Heart right ventricle (tissue), 16 donors: ENCODE data around the gene NOX4. TPM values are rescaled to one million over a fixed set of nuclear protein-coding genes. Genes with fewer than 3 reads are reported as not detected.

Source experiments
- ATAC-seq, 8 donors: fragments of 200-7000 bp; cut with Tn5 transposase; one replicate each; pipeline ENCODE4 v1.9.1; 2020; ENCODE audit warnings: mild to moderate bottlenecking in 8 of 8, moderate library complexity in 8 of 8, moderate number of reproducible peaks in 1 of 8
- DNase-seq, 2 donors: peaks; one replicate each; pipeline ENCODE4 v3.0.0-alpha.2; 2020
- H3K27ac ChIP-seq, 10 donors: fragments of 200-600 bp; sonication (generic) in 2 of 10; one replicate each; pipeline versions ENCODE4 v1.5.0 to v1.8.0; 2020 to 2022; ENCODE audit warnings: mild to moderate bottlenecking in 3 of 10
- H3K27me3 ChIP-seq, 7 donors: fragments of 200-600 bp; one replicate each; pipeline ENCODE4 v1.8.0; 2021 to 2022; ENCODE audit warnings: mild to moderate bottlenecking in 2 of 7
- H3K36me3 ChIP-seq, 9 donors: fragments of 200-600 bp; sonication (generic) in 1 of 9; one replicate each; pipeline versions ENCODE4 v1.5.0 to v1.8.0; 2020 to 2022; ENCODE audit warnings: mild to moderate bottlenecking in 2 of 9
- H3K4me1 ChIP-seq, 9 donors: fragments of 200-600 bp; sonication (generic) in 1 of 9; one replicate each; pipeline versions ENCODE4 v1.5.0 to v1.8.0; 2020 to 2022; ENCODE audit warnings: mild to moderate bottlenecking in 4 of 9
- H3K4me3 ChIP-seq, 10 donors: fragments of 200-600 bp; sonication (generic) in 2 of 10; one replicate each; pipeline versions ENCODE4 v1.5.0 to v1.8.0; 2020 to 2022; ENCODE audit warnings: mild to moderate bottlenecking in 7 of 10, moderate library complexity in 2 of 10
- H3K9me3 ChIP-seq, 11 donors: fragments of 200-600 bp in 10 of 11; sonication (generic) in 2 of 11; one replicate each; pipeline versions ENCODE4 v1.5.0 to v1.8.0; 2013 to 2022; ENCODE audit warnings: mild to moderate bottlenecking in 2 of 11, control low read depth in 1 of 11, moderate library complexity in 1 of 11
- CTCF ChIP-seq, 9 donors: fragments of 200-600 bp; sonication (generic) in 2 of 9; IDR thresholded peaks; one replicate each; pipeline versions ENCODE4 v1.5.0 to v1.8.0; 2021 to 2022; ENCODE audit warnings: antibody characterized with exemption in 9 of 9, mild to moderate bottlenecking in 5 of 9, moderate library complexity in 1 of 9
- WGBS, 2 donors: extraction: QIAGEN DNeasy Blood & Tissue Kit; methylation state at CpG; one replicate each; pipeline ENCODE4 v1.1.7; 2013; ENCODE audit warnings: inconsistent platforms in 1 of 2; 5-methylcytosine and 5-hydroxymethylcytosine counted together
- intact Hi-C, 10 donors: fragments of 100-400 bp; cut with DNase I; formaldehyde crosslinking; loops; one replicate each; pipeline versions ENCODE4 v1.11.1 to v1.14.2; 2022
- polyA plus RNA-seq, 2 donors: library from polyadenylated mRNA; stranded (reverse); fragments of 200-250 nt; gene quantifications; one replicate each; pipeline ENCODE4 v1.2.3, GENCODE V29; 2013
- total RNA-seq, 10 donors: library from RNA; stranded (reverse); fragmentation: NEBNext Ultra II Directional in 3 of 10; extraction: Animal tissue kit (Norgen Biotek cat#: 25700) in 3 of 10; gene quantifications; one replicate each; pipeline versions ENCODE4 v1.2.1 to v1.2.4, GENCODE V29; 2021 to 2023
- donor health status: Arrhythmogenic right ventricular cardiomyopathy.
- donor health status: ischemic (EF 13 %, LVEDD 7.1; RV severe dilation, severe dysfunction).
- donor health status: healthy with polysubstance abuse.
- donor health status: DM: no; HTN: yes; CAD: no.
- donor health status: DM: no; HTN: no; CAD: no.
- donor health status: ischemic (EF 25% LVEDD 6.9; RV normal size, moderate dysfunction).
- donor health status: ischemic (EF 25% LVEDD 5.7; RV mildly dilated, moderate dysfunction).
- donor health status: healthy.
- donor health status: DM: yes; HTN: yes; CAD: no.
- donor health status: Ischemic cardiomyopathy.
- donor health status: ischemic (EF 35%, LVEDD 5.7; RV mildly dilated, moderate dysfunction).
- donor health status: nonischemic (EF 11% LVEDD 7.7; RV severe dilation, severe dysfunction).
- donor health status: DM: yes; HTN: yes; CAD: no.
- donor health status: PGD.
- donor health status: ischemic (EF 29% LVEDD 5.4; RV normal size, mild dysfunction).
- donor health status: nonischemic (EF 23%, LVEDD 6.1; RV moderate dilation, normal function).

NOX4 gene
- total and polyA plus RNA-seq, 12 donors = 1.5 to 6.7 (median 2.5) TPM

GRCh38 chr11:89535221-89535620, 44.0 kb upstream of the NOX4 start:
- no peaks in the 10 kb centered on the region for H3K9me3 ChIP-seq
- no peak for TF ChIP-seq CTCF (IDR thresholded peaks at IDR 0.05)
- H3K27me3 ChIP-seq = no peaks in the 10 kb centered on the region
- no peak overlapping the region for H3K4me3 ChIP-seq
- no peaks in the 10 kb centered on the region for H3K4me1 ChIP-seq
- ATAC-seq (no peak), DNase-seq (no peak)
- 63 to 73% methylated on average over 4 of the region's 4 CpGs for WGBS, 2 donors
- H3K36me3 ChIP-seq = no peaks in the 10 kb centered on the region
- intact Hi-C loops = no loop called here
- no peak overlapping the region for H3K27ac ChIP-seq

DNA sequence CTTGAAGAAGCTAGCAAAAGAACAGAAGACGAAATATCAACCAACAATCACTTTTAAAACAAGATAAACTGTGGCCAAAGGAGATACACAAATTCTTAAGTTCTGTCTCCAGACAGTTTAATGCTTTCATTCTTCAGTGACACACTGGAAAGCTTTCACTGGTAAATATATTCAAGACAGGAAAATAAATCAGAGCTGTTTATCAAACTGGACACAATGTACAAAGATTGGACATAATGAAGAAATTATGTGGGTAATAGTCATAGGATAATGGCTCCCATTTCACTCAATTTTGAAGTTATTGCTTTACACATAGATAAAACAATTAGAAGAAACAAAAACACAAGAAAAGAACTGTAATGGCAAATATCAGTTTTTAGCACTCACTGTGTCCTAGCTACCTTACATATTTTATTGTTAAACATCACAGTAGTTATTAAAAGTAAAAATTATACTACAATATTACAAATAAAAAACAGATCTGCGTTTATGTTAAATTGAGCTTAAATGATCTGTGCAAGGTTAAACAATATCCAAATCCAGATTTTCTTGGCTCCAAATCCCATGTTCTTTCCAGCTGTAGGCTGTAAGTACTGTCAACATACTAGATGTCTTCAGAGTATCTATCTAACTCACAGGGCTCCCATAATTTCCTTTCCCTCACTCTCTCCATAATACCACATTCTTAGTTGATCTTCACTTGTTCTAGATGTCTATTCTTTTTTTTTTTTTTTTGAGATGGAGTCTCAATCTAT, 38.6 kb upstream of the NOX4 start:
- Histone ChIP-seq H3K27me3 (no peaks in the 10 kb centered on the region), H3K4me3 (no peak overlapping the region), H3K36me3 (no peaks in the 10 kb centered on the region), H3K27ac (peak overlapping the region in 1 of 10 donors; percentile 1), H3K9me3 (peaks cover 0 to 8% (median 0%) of the 10 kb centered on the region in 11 donors), H3K4me1 (no peaks in the 10 kb centered on the region)
- TF ChIP-seq CTCF (IDR thresholded peaks at IDR 0.05) = no peak
- ATAC-seq (no peak), DNase-seq (no peak)
- 58 to 77% methylated on average over 2 of the region's 2 CpGs for WGBS, 2 donors
- intact Hi-C loops = no loop called here

DNA sequence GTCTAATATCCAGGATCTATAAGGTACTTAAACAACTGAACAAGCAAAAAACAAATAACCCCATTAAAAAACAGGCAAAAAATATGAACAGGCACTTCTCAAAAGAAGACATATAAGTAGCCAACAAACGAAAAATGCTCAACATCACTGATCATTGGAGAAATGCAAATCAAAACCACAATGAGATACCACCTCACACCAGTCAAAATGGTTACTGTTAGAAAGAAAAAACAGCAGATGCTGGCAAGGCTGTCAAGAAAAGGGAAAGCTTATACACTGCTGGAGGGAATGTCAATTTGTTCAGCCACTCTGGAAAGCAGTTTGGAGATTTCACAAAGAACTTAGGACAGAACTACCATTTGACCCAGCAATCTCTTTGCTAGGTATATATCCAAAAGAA, 30.6 kb upstream of the NOX4 start:
- no peak for TF ChIP-seq CTCF (IDR thresholded peaks at IDR 0.05)

DNA sequence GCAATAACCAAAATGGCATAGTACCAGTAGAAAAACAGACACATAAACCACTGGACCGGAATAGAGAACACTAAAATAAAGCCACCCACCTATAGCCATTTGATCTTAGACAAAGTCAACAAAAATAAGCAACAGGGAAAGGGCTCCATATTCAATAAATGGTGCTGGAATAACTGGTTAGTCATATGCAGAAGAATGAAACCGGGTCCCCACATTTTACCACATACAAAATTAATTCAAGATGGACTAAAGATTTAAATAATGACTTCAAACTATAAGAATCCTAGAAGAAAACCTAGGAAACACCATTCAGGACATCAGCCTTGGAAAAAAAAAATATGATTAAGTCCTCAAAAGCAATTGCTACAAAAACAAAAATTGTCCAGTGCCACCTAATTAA, 30.1 kb upstream of the NOX4 start:
- Histone ChIP-seq H3K36me3 (no peaks in the 10 kb centered on the region), H3K4me1 (no peaks in the 10 kb centered on the region), H3K9me3 (peaks cover 0 to 17% (median 0%) of the 10 kb centered on the region in 11 donors), H3K27me3 (no peaks in the 10 kb centered on the region), H3K4me3 (no peak overlapping the region), H3K27ac (no peak overlapping the region)
- intact Hi-C loops = no loop called here
- no peak for TF ChIP-seq CTCF (IDR thresholded peaks at IDR 0.05)
- no peak for DNase-seq
- ATAC-seq = no peak
- 93 to 94% methylated on average over 2 of the region's 2 CpGs for WGBS, 2 donors

More for the DNA sequence above, 30.6 kb upstream of the NOX4 start:
- H3K27ac ChIP-seq = no peak overlapping the region
- H3K4me3 ChIP-seq = no peak overlapping the region
- DNase-seq (no peak), ATAC-seq (no peak)
- intact Hi-C loops = no loop called here
- H3K36me3 ChIP-seq = no peaks in the 10 kb centered on the region
- peaks cover 0 to 17% (median 0%) of the 10 kb centered on the region in 11 donors for H3K9me3 ChIP-seq
- no peaks in the 10 kb centered on the region for H3K4me1 ChIP-seq
- WGBS, 2 donors = 84 to 86% methylated on average over 1 of the region's 1 CpG
- H3K27me3 ChIP-seq = no peaks in the 10 kb centered on the region
